Stimulated activated CD4-positive, alpha-beta T cell treated with anti-CD3 and anti-CD28 coated beads, Interleukin-12 subunit alpha, Interleukin-12 subunit beta, amount 100 ng/mL, for 4 hours (primary cell): ENCODE data around the gene DACT1.

ENCODE experiments used
- DNase-seq: peaks from one replicate; pipeline ENCODE4 v3.0.0-alpha.2; 2020

The DACT1 gene

DNA sequence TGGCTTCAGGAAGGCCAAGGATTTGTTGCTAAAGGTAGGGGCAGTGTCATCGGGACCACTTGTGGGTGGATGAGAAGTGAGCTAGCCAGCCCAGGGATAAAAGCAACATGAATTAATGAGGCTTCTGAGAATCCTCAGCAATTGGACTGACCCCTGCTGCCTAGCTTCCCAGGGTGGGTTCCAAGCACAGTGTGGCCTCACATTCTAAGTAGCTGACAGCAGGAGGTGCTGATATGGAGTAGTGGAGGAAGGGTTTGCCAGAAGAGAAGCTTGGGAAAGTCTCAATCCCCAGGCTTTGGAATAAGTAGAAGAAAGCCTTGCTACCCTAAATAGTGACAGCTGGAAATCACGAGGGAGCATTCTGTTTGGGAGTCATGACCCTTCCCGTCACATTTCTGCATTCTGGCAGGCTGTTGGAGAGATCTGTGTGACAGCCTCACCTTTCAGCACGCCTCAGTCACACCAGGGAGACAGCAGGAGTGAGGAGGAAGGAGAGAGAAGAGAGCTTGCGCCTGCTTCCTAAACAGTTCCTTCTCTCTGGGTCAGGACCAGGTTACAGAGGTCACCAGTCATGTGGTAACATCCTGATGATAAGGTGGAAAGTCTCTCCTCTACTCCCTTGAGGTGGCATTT, 31.2 kb downstream of the DACT1 start:
- DNase-seq, result no peak

DNA sequence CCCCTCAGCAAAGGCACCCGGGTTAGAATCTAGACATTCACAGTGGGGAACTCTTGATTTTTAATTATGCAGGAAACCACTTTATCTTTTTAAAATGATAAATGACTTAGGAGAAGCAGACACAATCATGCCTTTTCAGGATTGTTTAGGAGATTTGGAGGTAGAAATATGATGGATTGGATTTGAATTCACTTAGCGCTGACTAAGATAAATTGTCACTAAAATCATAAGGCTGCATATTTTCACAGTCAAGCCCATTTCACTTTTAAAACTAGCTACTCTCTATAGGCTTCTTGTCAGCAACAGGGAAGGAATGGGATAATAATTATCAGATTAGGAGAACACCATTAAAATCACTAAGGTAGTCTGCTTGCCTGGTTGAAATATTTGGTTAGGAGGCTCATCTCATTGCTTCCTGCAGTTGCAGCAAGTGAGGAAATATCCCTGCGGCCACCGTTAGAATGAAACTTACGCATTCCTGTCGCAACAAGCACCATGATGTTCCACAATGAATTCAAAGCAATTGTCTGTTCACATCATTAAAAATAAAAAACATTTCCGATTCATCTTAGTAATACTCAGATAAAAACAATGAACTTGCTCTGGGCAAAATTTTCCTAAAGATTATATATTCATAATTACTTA, 31.9 kb downstream of the DACT1 start:
- no peak for DNase-seq

DNA sequence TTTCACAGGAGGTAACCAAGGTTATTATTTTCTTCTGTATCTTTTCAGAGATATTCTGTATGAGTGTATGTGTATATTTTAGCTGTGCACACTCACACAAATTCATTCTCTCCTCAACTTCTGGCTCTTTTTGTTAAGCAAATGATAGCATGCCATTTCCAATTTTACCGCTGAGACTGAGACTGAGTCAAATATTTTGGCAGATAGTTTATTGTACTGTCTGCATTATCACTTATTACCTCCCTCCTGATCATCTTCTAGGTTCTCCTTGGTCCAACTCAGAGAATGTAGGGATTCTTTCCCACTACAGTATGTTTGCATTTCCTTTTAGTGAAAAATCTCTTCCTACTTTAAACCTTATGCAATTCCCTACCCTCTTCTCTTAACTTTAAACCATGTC, 33.3 kb downstream of the DACT1 start:
- DNase-seq, result no peak

DNA sequence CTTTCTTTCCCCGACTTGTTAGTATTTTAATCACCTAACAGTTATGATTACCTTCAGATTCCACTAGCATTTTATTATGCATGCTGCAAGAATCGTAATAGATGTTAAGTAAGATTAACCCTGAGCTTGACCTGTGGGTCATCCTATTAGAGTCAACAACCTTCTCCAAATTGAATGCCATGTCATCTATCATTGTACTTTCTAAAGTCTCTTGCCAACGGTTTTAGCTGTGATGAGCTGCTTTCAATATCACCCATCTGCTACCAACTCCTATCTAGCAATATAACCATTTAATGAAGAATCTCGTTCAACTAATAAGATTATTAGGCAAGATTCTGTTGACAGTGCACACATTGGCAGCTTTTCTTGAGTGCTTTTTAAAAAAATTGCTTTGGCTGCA, 33.7 kb downstream of the DACT1 start:
- DNase-seq, result no peak

DNA sequence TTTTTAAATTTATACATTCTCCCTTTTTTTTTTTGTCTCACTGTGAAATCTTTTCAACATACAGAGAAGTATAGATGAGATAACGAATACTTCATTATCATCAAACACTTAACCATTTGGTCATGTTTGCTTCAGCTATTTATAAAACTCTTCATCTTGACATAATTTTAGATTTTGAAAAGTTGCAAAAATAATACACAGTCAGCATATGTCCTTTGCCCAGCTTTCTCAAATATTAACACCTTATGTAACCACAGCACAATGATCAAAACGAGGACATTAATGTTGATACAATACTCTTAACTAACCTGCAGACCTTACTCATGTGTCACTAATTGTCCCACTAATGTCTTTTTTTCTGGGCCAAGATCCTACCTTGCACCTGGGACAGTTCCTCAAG, 36.0 kb downstream of the DACT1 start:
- no peak for DNase-seq

DNA sequence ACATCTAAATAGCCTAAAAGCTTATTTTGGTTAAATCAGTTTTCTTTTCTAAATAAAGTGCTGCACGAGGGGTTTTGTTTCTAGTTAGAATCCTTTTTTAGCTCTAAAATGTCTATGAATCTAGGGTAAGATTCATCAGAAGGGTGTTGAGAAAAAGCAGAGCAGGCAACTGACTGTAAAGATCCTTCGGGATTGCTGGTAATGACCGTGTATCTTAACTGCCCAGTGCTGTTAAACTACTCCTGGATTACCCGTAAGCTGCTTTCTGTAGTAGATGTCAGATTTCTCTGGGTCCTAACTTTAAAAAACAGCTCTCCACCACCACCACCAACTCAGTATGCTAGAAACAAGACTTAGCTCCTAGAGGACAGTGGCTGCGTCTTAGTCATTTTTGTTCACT, 39.2 kb downstream of the DACT1 start:
- no peak for DNase-seq

DNA sequence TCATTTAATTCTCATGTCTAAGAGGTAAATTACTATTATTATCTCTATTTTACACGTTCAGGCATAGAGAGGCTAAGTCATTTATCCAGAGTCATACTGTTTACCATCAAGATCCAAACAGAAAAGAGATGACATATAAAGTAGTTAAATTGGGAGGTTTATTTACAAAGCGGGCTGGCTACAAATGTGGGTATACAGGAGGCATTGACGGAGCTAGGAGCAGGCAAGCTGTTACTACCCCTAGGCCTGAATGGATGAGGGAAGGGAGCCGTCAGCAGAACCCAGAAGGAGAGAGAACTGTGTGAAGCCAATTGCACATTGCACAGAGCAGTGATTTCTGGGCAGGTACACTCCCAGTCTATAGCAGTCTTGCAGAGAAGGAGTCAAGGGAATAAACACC, 39.8 kb downstream of the DACT1 start:
- no peak for DNase-seq

DNA sequence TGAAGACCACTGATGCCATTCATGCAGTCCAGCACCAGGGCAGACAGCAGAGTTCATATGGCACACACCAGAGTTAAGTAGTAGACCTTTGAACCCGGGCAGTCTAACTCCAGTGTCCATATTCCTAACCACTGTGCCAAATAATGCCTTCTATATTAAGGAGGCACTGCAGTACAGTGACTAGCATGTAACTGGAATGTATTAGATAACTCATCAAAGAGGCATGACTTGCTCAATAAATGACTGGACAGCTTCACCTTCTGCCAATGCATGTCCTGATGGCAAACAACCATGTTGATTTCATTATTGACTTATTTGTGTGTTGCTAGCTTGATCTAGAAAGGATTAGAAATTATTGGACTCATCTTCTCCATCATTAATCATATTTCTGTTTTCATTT, 40.2 kb downstream of the DACT1 start:
- no peak for DNase-seq

DNA sequence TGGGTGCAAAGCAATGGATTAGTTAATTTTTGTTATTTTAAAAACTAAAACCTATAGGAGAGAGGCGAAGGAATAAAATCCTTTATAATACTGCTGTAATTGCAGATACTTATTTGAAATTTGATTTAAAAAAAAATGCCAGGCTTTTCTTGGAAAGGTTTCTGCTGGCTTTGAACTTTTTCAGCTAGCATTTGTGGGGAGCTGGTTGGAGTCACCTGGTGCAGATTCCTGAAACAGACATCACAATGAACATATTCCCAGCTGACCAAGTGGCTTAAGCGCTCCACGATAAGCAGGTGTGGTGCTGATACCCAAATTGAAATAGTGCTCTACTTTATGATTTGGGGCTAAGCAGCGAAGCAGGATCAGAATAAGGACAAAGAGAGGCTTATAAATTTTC, 42.9 kb downstream of the DACT1 start:
- no peak for DNase-seq

DNA sequence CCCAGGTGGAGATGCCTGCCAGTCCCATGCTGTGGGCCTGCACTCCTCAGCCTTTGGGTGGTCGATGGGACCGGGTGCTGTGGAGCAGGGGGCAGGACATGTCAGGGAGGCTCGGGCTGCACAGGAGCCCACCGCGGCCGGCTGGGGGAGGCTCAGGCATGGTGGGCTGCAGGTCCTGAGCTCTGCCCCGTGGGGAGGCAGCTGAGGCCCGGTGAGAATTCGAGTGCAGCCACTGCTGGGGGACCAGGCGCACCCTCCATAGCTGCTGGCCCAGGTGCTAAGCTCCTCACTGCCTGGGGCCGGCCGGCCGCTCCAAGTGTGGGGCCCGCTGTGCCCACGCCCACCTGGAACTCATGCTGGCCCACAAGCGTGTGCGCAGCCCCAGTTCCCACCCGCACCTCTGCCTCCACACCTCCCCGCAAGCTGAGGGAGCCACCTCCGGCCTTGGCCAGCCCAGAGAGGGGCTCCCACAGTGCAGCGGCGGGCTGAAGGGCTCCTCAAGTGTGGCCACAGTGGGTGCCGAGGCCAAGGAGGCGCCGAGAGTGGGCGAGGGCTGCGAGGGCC, 49.6 kb downstream of the DACT1 start:
- DNase-seq, result no peak

DNA sequence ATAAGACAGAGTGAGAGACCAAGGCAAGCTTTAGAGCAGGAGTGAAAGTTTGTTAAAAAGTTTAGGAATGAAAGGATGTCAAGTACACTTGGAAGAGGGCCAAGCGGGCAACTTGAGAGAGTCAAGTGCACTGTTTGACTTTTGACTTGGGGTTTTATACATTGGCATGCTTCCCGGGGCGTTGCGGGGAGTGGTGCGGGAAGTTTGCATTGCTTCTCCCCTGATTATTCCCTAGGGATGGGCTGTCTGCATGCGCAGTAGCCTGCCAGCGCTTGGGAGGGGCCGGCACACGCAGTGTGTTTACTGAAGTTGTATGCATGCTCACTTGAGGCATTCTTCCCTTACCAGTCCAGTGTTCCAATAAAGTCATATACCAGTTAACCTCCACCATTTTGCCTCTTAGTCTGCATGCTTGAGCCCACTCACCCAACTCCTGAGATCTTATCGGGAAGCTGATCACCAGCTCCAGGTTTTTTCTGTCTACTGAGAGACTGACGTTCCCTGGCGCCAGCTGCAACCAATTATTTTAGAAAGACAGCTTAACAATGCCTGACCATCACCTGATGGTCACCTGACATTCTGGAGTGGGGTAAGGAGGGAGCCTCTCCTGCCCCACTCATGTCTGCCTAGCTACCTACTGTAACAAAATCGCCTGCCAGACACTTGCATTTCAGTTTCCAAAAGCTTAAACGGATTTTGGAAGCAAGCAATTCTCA, 53.2 kb downstream of the DACT1 start:
- no peak for DNase-seq

DNA sequence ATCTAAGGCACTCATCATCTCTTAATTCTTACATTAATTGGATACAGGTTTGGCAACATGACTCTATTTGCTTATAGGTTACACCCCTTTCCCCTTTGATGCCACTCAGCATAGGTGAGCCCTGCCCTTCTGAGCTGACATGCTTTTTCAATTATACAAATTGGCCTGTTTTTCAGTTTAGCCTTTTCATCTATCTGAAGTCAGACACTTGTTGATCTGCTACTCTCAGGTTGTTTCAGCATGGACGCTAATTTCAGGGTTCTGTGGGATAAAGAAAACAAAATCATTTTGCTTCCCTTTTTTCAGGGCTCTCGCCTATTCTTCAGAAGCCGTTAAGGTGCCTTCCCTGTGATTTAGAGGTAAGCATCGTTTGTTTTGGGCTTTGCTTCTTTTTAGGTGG, 55.3 kb downstream of the DACT1 start:
- no peak for DNase-seq

DNA sequence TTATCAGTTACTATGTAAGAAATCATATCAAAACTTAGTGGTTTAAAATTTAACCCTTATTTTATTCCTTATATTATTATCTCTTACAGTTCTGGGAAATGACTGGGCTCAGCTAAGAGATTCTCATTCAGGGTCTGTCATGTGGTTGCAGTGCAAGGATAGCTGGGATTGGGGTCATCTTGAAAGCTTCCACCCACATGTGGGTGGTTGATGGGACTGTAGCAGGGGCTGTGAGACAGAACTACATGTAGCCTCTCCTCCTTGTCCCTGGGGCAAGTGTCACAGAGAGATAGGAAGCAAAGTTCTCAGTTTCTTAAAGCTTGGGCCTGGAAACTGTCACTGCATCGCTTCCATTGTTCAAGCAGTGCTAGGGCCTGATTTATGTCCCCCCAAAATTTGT, 57.8 kb downstream of the DACT1 start:
- DNase-seq, result no peak

DNA sequence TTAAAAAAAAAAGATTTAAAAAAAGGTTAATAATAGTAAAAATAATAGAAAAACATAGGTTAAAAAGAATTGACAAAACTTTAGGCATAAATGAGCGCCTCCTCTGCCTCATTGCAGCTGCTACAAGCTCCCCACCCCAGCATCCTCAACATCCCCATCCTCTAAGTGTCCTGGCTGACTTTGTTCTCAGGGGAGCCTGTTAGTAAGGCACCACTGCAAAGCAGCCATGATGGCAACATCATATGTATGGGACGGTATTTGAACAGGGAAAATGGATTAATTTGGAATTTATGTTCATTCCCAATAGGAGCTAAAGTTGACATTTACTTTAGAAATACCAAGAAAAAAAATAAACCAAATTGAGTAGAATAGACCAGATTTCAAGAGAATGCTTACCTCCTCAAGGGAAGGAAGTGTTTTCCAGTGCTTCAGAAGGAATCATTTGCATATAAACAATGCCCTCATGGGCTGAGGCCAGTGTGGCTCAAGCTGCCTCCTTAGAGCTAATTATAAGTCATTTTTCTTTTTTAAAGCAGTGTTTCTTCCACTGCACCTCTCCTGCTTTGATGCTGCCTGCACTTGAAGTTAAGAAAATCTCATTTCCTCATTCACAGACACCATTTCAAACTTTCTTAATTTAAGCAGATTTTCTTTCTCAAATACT, 59.6 kb downstream of the DACT1 start:
- no peak for DNase-seq
